SK-N-MC (cell line): Measurements from ENCODE around the gene HSPB6.

ENCODE experiments used
- EZH2 ChIP-seq: fragments of 200-600 bp; sonication (generic); IDR thresholded peaks from one replicate; pipeline ENCODE4 v1.6.1; 2017; ENCODE audit warnings: antibody characterized with exemption
- FOXP2 ChIP-seq: optimal IDR thresholded peaks from 2 replicates; pipeline ENCODE3; 2011; ENCODE audit warnings: mild to moderate bottlenecking, moderate library complexity; ENCODE audit not compliant: insufficient read depth; ENCODE audit errors: extremely low read length, control extremely low read depth
- POLR2AphosphoS5 ChIP-seq: IDR thresholded peaks from 2 replicates; pipeline ENCODE4 v1.6.1; 2012; ENCODE audit warnings: mild to moderate bottlenecking, low read depth, low read length, borderline replicate concordance

DNA sequence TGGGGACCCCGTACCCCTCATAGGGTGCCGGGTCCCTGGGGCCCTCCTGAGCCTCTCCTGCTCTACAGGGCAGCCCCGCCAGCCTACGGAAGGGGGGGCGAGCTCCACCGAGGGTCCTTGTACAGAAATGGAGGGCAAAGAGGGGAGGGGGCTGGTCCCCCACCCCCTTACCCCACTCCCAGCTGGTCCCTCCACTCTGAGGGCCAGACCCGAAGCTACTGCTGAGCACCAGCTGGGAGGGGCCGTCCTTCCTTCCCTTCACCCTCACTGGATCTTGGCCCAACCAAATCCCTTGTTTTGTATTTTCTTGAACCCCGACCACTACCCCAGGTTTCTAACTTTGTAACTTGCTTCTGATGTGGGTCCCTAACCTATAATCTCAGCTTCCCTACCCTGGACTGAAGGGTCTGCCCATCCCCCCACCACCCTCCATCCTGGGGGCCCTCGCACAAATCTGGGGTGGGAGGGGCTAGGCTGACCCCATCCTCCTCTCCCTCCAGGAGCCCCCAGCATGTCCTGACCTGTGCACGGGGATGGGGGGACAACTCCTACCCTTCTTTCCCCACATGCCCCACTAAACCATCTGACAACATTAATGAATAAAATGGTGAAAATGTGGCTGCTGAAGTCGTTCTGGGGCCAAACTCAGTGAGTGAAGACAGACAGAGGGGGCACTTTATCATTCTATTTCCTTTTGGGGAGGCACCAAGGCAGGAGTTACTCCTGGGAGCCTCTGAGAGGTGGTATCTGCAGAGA, 31.6 kb upstream of the HSPB6 start:
- TF ChIP-seq EZH2 = no peak
- no peak for TF ChIP-seq POLR2AphosphoS5
- TF ChIP-seq FOXP2 = no peak
